Astrocyte (in vitro differentiated cells and primary cell): Measurements from ENCODE around the gene CNTN6.

Source experiments
- CTCF ChIP-seq: IDR thresholded peaks from 2 replicates; pipeline ENCODE4 v1.5.1; 2011; ENCODE audit warnings: low read depth, mild to moderate bottlenecking, inconsistent platforms, low read length, moderate library complexity; ENCODE audit not compliant: insufficient read depth
- EZH2 ChIP-seq: IDR thresholded peaks from 2 replicates; pipeline ENCODE4 v1.6.1; 2012; ENCODE audit warnings: mild to moderate bottlenecking, low read length, inconsistent platforms; ENCODE audit not compliant: insufficient read depth

DNA sequence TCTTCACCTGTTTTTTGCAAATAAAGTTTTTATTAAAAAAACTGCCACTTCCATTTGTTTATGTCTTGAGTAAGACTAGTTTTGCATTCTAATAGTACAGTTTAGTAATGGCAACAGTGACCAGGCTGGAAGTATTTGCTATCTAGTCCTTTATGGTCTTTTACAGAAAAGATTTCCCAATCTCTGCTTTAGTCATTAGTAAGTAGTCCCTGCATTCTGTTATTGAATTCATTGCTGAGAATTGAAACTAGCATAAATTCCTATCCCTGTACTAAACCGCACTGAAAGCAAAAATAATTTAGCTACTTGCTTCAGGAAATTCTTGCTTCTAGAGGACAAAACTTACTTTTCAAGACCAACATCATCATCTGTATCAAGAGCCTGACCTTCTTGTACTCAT, 46.2 kb downstream of the CNTN6 start:
- no peak for TF ChIP-seq EZH2
- no peak for TF ChIP-seq CTCF
